Head of caudate nucleus (tissue), 42 donors: ENCODE data around the gene APBB1.
"Not testable (repeated sequence)": the region's sequence is repeated elsewhere in the genome, so short reads cannot be mapped to it uniquely, and the experiment has no call there.

ENCODE experiments used
- DNase-seq, 42 donors: peaks; one replicate each; pipeline versions ENCODE4 v3.0.0 to v3.0.0-alpha.2; 2020 to 2021; ENCODE audit warnings: mixed read lengths in 7 of 42
- intact Hi-C: fragments of 100-400 bp; cut with DNase I; formaldehyde crosslinking; loops from one replicate; pipeline ENCODE4 v1.15.0; 2022

The APBB1 gene

DNA sequence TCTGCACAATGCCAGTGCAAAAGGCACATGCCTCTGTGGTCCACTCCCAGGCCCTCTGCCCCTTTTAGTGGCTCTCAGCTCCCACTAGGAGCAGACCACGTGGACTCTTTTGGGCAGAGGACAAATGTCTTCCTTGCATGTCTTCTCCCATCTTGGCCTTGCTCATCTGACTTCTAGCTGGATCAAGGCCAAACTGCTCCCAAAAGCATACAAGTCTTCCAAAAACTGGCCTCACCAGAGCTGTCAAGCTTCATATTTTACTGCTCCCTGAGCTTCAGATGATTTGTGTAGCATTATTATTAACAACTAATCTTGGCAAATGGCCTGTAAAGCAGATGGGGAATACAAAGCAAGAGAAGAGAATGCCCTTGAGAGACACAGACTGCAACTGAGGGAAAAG is 21.7 kb downstream of the APBB1 start:
- intact Hi-C loops: no loop called here
- DNase-seq: no peak

DNA sequence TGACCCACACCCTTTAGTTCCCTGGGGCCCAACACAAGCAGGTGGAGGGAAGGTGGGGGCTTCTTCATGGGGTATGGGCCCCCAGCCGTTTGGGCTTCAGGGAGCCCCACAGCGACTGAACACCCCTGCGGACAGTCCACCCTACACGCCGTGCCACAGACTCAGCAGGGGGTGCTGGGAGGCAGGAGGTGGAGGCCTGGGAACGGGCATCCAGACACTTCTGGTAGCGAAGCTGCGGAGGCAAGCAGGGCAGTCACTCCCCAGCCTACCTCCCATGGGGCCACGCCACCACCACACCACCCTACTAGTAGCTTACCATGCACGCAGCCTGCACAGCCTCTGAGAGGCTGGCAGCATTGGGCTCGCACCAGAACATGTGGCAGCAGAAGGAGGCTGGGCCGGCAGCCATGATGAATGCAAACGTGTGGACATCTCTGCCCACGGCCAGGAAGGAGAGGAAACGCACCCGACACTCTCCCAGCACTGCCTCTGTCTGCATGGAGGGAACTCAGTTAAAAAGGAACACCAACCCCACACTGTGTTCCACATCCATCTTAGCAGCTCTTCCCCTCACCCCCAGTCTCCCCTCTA is 23.3 kb downstream of the APBB1 start:
- intact Hi-C loops: no loop called here
- DNase-seq: no peak

DNA sequence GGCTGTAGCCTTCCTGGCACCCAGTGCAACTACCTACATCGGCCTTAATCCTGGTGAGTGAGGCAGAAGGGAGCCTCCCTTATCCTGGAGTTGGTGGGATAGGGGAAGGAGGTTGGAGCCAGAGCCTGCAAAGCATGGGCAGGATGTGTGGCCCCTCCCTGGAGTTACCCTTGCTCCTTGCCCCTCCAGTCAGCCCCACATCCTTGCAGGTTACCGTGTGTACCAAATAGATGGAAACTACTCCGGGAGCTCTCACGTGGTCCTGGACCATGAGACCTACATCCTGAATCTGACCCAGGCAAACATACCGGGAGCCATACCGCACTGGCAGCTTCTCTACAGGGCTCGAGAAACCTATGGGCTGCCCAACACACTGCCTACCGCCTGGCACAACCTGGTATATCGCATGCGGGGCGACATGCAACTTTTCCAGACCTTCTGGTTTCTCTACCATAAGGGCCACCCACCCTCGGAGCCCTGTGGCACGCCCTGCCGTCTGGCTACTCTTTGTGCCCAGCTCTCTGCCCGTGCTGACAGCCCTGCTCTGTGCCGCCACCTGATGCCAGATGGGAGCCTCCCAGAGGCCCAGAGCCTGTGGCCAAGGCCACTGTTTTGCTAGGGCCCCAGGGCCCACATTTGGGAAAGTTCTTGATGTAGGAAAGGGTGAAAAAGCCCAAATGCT is 24.8 kb downstream of the APBB1 start:
- intact Hi-C loops: no loop called here
- no peak for DNase-seq

DNA sequence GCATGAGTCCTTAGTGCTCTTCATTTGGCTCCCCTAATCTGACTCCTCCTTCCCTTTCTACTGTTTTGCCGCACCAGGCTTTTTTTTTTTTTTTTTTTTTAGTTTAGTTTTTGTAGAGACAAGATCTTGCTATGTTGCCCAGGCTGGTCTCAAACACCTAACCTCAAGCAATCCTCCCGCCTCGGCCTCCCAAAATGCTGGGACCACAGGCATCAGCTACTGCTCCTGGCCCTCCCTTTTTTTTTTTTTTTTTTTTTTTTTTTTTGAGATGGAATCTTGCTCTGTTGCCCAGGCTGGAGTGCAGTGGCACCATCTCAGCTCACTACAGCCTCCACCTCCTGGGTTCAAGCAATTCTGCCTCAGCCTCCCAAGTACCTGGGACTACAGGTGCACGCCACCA is 26.6 kb downstream of the APBB1 start:
- intact Hi-C loops, DNase-seq: not testable (repeated sequence)

DNA sequence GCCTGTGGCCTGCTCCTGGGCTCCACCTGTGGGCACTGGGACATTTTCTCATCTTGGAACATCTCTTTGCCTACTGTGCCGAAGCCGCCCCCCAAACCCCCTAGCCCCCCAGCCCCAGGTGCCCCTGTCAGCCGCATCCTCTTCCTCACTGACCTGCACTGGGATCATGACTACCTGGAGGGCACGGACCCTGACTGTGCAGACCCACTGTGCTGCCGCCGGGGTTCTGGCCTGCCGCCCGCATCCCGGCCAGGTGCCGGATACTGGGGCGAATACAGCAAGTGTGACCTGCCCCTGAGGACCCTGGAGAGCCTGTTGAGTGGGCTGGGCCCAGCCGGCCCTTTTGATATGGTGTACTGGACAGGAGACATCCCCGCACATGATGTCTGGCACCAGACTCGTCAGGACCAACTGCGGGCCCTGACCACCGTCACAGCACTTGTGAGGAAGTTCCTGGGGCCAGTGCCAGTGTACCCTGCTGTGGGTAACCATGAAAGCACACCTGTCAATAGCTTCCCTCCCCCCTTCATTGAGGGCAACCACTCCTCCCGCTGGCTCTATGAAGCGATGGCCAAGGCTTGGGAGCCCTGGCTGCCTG is 27.3 kb downstream of the APBB1 start:
- DNase-seq: no peak
- intact Hi-C loops: no loop called here

DNA sequence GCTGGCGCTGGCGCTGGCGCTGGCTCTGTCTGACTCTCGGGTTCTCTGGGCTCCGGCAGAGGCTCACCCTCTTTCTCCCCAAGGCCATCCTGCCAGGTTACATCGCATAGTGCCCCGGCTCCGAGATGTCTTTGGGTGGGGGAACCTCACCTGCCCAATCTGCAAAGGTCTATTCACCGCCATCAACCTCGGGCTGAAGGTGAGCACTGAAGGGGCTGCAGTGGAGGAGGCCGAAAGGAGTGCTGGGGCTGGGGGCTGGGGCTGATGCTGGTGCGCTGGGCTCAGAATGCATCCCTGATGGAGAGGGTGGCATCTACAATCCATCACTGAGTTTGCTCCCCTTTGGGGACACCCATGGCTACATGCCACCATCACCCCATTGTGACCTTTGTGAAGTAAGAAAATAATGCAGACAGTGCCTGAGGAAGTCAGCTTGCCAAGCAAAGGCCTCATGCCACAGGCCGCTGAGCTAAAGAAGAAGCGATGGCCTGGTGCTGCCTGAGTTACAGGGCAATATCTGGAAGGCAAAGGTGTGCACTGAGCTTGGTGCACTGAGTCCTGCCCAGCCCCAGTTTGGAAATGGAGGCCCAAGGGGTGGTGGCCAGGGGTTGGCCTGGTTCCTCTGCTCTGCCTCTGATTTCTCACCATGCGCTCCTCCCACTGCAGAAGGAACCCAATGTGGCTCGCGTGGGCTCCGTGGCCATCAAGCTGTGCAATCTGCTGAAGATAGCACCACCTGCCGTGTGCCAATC is 28.0 kb downstream of the APBB1 start:
- no peak for DNase-seq
- intact Hi-C loops: no loop called here

DNA sequence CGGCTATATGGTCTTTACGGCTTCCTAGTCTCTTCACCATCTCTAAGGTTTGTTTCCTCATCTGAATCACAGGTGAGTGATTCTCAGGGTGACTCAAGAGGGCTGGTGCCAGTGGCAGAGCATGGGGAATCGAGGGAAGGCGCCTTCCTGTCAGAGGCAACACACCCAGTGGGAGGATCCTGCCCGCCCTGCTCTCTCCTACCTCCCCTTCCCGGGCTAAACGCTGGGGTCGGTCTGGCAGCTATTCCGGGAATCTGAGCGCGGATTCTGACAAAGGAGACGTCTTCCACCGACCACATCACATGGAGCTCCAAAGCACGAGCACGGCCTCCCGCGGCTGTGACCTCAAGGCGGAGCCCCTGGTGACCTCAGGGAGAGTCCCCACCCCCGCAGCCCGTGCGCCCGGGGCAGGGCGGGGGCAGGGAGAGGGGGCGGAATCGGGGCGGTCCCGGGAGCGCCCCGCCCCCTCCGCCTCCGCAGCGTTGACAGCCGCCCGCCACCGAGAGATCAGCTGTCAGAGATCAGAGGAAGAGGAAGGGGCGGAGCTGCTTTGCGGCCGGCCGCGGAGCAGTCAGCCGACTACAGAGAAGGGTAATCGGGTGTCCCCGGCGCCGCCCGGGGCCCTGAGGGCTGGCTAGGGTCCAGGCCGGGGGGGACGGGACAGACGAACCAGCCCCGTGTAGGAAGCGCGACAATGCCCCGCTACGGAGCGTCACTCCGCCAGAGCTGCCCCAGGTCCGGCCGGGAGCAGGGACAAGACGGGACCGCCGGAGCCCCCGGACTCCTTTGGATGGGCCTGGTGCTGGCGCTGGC is 28.8 kb downstream of the APBB1 start, which contains the start of gene SMPD1:
TSS of gene SMPD1 (plus strand) at position 570 of the 813 bp plus-strand sequence. CDS start at position 695, 125 bp downstream.
- peak; percentile 88 to 97 (median 94) for DNase-seq
- intact Hi-C loops: loop anchor here (10.0 kb wide), 1 partner anchor 295 kb away; the partner anchor contains the start of gene MRPL17

DNA sequence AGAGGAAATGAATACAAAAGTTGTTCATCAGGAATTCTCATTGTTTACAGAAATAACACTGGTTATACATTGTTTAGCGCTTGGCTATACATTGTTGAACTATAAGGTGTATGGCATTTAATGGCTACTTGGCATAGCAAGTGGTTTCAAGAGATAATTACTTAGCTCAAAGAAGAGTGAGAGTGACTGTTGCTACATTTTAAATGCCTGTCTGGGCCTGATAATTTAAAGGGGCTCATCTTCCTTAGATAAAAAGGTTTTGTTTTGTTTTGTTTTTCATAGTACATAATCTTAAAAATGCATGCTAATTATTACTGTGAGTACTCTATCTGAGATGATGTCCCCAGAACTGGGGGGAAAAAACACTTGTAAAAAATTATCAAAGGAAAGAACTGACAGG is 30.1 kb downstream of the APBB1 start:
- DNase-seq: no peak
- intact Hi-C loops: loop anchor here (10.0 kb wide), 1 partner anchor 296 kb away; the partner anchor contains the start of gene MRPL17

DNA sequence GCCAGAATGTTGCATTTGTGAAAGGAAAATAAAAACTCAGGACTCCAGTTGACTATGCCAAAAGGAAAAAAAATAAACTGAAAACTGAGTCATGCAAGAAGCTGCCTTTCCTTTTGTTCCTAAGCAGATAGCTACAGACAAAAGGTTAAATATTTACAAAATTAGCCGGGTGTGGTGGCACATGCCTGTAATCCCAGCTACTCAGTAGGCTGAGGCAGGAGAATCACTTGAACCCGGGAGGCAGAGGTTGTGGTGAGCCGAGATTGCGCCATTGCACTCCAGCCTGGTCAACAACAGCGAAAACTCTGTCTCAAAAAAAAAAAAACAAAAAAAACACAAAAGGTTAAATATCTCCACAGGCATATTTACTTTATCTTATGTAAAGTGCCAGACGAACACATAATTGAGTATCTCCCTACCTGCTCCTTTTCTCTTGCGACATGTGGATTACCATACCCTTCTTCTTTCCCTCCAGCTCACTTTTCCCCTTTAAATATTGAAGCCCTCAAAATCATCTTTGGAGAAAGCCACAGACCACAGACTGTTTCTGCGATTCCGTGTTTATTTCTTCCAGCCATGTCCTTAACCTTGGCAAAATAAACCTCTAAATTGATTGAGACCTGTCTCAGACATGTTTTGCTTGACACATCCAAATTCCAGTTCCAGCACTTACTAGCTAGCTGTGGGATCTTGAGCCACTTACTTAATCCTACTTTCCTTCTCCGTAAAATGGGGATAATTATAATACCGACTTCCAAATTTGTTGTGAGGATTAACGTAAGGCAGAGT is 30.9 kb downstream of the APBB1 start:
- DNase-seq: no peak
- intact Hi-C loops: loop anchor here (10.0 kb wide), 1 partner anchor 297 kb away; the partner anchor contains the start of gene MRPL17

DNA sequence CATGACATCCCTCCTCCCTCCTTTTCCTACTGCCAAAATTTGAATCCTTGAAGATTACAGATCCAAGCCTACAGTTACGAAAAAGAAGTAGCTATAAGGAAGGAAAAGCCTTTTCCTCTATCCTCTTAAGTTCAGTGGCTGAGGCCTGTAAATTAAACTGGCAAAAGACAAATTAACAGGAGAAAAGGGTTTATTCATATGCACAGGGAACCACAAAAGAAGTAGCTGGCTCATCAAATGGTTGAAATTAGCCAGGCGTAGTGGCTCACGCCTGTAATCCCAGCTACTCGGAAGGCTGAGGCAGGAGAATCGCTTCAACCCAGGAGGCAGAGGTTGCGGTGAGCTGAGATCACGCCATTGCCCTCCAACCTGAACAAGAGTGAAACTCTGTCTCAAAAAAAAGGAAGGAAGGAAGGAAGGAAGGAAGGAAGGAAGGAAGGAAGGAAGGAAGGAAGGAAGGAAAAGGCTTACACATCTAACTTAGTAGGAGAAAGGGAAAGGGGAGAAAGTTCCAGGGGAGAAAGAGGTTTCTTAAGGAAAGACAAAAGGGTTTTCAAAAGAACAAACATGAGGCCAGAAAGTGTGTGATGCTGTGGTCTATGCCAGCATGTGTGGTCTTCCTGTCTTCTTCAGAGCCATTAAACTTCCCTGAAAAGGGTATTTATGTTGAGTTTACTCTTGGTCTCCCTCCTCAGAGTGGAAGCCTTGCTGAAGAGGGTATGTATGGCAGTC is 33.7 kb downstream of the APBB1 start:
- intact Hi-C loops: loop anchor here (10.0 kb wide), 1 partner anchor 300 kb away; the partner anchor contains the start of gene MRPL17
- DNase-seq: no peak

DNA sequence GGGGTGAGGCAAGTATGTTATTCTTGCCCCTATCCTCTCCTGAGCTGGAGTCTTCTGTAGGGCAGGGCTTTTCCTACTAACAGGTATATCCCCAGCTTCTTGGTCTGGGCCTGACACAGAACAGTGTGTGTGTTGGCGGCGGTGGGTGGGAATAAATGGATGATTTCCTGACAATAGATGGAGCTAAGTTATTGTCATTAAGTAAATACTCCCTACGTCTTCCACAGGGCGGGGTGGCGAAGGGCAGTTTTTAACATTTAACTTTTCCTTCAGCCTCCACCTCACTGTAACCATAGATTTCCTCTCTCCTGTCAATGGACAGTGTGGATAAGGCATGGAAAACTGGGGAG is 40.3 kb downstream of the APBB1 start:
- intact Hi-C loops: loop anchor here (2.0 kb wide), 1 partner anchor 64 kb away; no protein-coding TSS in a partner anchor
- no peak for DNase-seq

DNA sequence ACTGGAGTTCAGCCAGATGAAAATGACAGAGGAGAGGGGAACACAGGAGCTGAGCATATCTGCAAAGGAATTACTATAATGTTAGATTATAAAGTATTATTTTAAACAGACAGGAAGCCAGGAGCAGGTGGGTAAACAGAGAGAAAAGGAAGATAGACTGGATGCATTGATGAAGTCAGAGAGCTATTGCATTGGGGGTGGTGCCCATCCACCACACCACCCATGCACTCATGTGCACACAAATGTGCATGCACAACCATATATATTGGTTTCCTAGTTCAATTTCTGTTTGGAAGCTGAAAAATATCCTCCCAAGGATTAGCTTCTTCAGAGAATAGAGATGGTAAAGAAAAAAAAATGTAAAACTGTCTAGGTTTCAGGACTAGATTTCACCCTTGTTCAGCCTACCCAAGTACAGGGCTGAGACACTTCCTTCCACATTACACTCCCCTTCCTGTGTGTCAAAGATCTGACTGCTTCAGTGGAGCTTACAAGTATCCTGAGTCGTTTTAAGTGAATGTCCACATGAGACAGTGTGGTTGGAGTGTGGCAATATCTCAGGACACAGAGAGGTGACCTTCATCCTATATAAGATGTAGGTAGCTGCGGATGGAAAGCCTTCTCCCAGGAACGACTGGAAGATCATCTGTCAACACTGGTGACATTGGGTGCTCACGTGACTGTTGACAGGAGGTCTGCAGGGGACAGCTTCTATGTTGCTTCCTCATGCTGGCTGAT is 40.8 kb downstream of the APBB1 start:
- DNase-seq: no peak
- intact Hi-C loops: loop anchor here (2.0 kb wide), 1 partner anchor 65 kb away; no protein-coding TSS in a partner anchor

DNA sequence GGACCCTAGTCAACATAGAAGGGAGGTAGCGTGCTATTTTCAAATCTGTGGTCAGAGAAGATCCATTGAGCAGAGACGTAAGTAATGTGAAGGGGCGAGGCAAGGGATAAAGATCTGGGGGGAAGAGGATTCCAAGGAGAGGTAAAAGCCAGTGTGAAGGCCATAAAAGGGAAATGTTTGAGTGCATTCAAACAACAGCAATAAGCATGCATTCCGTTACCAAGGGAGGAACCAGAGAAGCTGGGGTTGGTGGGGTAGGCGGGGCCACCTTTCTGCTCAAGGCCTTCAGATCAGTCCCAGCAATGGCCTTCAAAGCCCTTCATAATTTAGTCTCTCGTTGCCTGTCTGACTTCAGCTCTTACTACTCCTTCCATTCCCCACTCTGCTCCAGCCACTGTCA is 47.1 kb downstream of the APBB1 start:
- intact Hi-C loops: no loop called here
- no peak for DNase-seq

DNA sequence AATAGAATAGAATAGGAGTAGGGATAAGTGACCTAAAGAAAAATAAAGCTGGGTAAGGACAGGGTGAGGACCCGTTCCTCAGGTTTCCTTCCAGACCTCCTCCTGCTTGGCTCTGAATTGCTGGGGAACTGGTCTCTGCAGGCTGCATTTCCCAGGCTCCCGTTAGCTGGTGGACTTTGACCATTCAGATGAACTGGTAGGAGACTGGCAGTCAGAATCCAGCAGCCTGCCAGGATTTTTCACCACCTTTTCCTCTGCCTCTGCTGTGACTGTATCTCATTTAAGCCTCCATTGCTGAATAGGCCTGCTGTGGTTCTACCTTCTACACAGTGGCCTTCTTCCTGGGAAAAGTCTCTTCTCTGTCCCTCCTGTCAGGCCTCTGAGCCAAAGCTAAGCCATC is 53.2 kb downstream of the APBB1 start:
- no peak for DNase-seq
- intact Hi-C loops: no loop called here

DNA sequence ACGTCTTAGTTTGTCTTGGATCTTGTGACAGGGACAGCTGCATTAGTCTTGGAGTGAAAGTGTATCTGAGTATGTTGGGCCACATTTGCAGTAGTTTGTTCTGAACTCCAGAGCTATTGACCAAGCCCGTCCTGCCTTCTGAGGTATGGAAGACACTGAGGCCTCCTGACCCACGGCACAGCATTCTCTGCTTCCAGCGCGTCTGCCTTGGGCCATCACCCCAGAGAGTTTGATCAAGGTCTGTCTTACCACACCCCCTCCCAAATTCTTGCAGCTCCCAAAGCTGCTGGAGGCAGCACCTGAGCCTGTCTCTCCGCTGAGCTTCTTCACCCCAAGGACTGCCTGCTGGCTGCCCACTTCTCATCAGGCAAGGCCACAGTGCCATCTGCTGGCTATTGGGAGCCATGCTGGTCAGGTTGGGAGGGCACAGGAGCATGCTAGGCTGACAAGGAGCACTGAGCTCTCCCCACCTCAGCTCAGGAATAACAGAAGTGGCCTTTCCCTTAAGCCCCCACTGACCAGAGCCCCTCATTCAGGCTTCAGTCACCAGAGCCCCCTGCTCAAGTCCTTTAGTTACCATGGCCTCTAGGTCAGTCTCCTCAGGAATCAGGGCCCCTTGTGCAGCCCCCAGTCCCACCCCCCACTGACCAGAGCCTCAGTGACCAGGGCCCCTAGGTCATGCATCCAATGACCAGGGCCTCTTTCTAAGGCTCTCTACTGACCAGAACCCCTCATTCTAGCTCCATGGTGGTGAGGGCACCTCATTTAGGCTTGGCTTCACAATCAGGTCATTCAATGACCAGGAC is 55.8 kb downstream of the APBB1 start:
- intact Hi-C loops: no loop called here
- peak; percentile 65 to 90 (median 80) for DNase-seq
